Activated B cell treated with CpG ODN at 0.5 μM for 24 hours (primary cell): ENCODE measurements around the gene GNB3. TPM values are rescaled to one million over a fixed set of nuclear protein-coding genes. Genes with fewer than 3 reads are reported as not detected.

Experiments used
- ATAC-seq: fragments of 200-7000 bp; cut with Tn5 transposase; one replicate; pipeline ENCODE4 v1.10.0; 2021; ENCODE audit warnings: low read depth, mild to moderate bottlenecking, moderate library complexity
- CTCF ChIA-PET: fragments of 350-600 bp; sonication (Branson Sonifier 250); formaldehyde crosslinking; loops from one replicate; lab custom pipeline; 2021; ENCODE audit warnings: antibody characterized with exemption; lab: Charles Lee
- POLR2A ChIA-PET: fragments of 350-600 bp; sonication (Branson Sonifier 250); formaldehyde crosslinking; loops from one replicate; lab custom pipeline; 2021; ENCODE audit warnings: antibody characterized with exemption; lab: Charles Lee
- DNase-seq: peaks from one replicate; pipeline ENCODE4 v3.0.0; 2022
- H3K27ac Mint-ChIP-seq: one replicate; pipeline ENCODE4 v1.8.0; 2020; ENCODE audit warnings: mixed read lengths
- H3K27me3 Mint-ChIP-seq: one replicate; pipeline ENCODE4 v1.8.0; 2021; ENCODE audit warnings: mixed read lengths
- H3K36me3 Mint-ChIP-seq: one replicate; pipeline ENCODE4 v1.8.0; 2021; ENCODE audit warnings: low read depth, mixed read lengths
- H3K4me1 Mint-ChIP-seq: one replicate; pipeline ENCODE4 v1.8.0; 2021; ENCODE audit warnings: mixed read lengths
- H3K4me3 Mint-ChIP-seq: one replicate; pipeline ENCODE4 v1.8.0; 2020; ENCODE audit warnings: mild to moderate bottlenecking, mixed read lengths
- H3K9me3 Mint-ChIP-seq: one replicate; pipeline ENCODE4 v1.8.0; 2020; ENCODE audit warnings: mixed read lengths
- intact Hi-C: fragments of 100-400 bp; cut with micrococcal nuclease; formaldehyde crosslinking; loops from one replicate; pipeline ENCODE4 v1.15.1; 2024
- total RNA-seq: library from RNA; stranded (reverse); gene quantifications from 2 replicates; pipeline ENCODE4 v1.2.3, GENCODE V29; 2022
- TF ChIP-seq, protein P1 (sequence below): fragments of 200-600 bp; IDR thresholded peaks from one replicate; pipeline ENCODE4 v1.8.0; 2022; ENCODE audit warnings: antibody characterized with exemption, mild to moderate bottlenecking

Gene GNB3
- total RNA-seq, 1 donor from 2014 or later: 0.60 TPM

DNA sequence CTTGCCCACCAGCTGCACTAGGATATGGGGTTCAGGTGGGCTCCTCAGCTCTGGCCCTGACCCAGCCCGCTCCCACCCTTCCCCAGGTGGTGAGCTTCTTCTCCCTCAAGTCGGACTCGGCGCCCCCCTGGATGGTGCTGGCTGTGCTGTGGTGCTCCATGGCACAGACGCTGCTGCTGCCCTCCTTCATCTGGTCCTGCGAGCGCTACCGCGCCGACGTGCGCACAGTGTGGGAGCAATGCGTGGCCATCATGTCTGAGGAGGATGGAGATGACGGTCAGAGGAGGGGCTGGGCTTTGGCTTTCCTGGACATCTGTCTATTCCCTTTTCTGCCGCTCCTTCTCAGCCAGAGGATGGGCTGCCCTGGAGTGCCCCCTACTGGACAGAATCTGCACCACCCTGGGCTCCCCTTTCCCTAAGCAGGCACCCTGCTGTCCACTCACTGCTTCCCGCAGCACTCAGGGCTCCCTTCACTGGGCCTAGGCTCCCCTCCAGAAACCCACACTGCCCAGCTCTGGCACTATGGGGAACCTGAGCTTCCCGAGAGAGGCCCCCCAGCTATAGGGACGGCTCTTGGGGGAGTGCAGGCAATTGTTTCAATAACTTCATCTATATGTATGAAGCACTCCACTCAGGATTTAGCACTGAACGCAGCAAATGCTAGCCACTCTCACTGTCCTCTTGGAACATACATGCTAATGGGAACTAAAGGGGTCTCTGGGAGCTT is 15.2 kb upstream of the GNB3 start:
- POLR2A ChIA-PET: interaction anchor here (0.6 to 0.9 kb wide), 2 partner anchors 102 to 158 kb away, joined by 3 to 4 read pairs; no protein-coding TSS in a partner anchor
- TF ChIP-seq, protein P1, sequence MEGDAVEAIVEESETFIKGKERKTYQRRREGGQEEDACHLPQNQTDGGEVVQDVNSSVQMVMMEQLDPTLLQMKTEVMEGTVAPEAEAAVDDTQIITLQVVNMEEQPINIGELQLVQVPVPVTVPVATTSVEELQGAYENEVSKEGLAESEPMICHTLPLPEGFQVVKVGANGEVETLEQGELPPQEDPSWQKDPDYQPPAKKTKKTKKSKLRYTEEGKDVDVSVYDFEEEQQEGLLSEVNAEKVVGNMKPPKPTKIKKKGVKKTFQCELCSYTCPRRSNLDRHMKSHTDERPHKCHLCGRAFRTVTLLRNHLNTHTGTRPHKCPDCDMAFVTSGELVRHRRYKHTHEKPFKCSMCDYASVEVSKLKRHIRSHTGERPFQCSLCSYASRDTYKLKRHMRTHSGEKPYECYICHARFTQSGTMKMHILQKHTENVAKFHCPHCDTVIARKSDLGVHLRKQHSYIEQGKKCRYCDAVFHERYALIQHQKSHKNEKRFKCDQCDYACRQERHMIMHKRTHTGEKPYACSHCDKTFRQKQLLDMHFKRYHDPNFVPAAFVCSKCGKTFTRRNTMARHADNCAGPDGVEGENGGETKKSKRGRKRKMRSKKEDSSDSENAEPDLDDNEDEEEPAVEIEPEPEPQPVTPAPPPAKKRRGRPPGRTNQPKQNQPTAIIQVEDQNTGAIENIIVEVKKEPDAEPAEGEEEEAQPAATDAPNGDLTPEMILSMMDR: peak; percentile 47
- DNase-seq (peak; percentile 69), ATAC-seq (peak; percentile 62)
- Mint-ChIP-seq H3K27ac (no peak overlapping the region), H3K36me3 (no peaks in the 10 kb centered on the region), H3K27me3 (peaks cover 73% of the 10 kb centered on the region), H3K4me1 (peaks cover 32% of the 10 kb centered on the region), H3K4me3 (no peak overlapping the region), H3K9me3 (no peaks in the 10 kb centered on the region)
- CTCF ChIA-PET: interaction anchor here (0.5 to 2.7 kb wide), 3 partner anchors 59 to 313 kb away, joined by 3 to 15 read pairs (median 4); partner anchors contain the start of gene MLF2
- intact Hi-C loops: loop anchor here (1.0 to 5.0 kb wide), 6 partner anchors 46 to 271 kb away; partner anchors contain the start of genes MLF2 and ZNF384

DNA sequence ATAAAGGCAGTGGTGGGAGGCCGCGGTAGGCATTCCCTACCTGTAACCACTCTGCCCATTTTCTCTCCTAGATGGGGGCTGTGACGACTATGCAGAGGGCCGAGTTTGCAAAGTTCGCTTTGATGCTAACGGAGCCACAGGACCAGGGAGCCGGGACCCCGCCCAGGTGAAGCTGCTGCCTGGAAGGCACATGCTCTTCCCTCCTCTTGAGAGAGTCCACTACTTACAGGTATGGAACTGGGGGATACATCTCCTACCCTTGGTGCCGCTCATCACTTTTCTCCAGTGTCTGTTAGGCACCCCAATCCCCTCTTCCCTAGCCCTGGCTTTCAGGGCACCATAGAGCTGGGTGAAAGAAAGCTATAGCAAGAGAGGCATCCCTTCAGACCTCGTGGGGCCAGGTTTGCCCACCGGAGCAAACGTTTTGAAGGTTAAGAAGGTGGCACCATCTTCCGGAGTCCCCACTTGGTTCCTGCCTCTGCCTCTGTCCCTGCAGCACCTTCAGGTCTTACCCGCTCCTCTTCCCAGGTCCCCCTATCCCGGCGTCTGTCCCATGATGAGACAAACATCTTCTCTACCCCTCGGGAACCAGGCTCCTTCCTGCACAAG is 14.5 kb upstream of the GNB3 start:
- TF ChIP-seq, protein P1: no peak
- Mint-ChIP-seq H3K4me1 (peaks cover 27% of the 10 kb centered on the region), H3K9me3 (no peaks in the 10 kb centered on the region), H3K27me3 (peaks cover 73% of the 10 kb centered on the region), H3K36me3 (no peaks in the 10 kb centered on the region), H3K27ac (no peak overlapping the region), H3K4me3 (no peak overlapping the region)
- CTCF ChIA-PET: interaction anchor here (1.0 to 2.7 kb wide), 3 partner anchors 11 to 73 kb away, joined by 3 to 15 read pairs (median 4); partner anchors contain the start of gene MLF2
- intact Hi-C loops: loop anchor here (5.0 kb wide), 1 partner anchor 139 kb away; the partner anchor contains the start of gene ZNF384
- POLR2A ChIA-PET: no interaction called here
- ATAC-seq: no peak
- no peak for DNase-seq

DNA sequence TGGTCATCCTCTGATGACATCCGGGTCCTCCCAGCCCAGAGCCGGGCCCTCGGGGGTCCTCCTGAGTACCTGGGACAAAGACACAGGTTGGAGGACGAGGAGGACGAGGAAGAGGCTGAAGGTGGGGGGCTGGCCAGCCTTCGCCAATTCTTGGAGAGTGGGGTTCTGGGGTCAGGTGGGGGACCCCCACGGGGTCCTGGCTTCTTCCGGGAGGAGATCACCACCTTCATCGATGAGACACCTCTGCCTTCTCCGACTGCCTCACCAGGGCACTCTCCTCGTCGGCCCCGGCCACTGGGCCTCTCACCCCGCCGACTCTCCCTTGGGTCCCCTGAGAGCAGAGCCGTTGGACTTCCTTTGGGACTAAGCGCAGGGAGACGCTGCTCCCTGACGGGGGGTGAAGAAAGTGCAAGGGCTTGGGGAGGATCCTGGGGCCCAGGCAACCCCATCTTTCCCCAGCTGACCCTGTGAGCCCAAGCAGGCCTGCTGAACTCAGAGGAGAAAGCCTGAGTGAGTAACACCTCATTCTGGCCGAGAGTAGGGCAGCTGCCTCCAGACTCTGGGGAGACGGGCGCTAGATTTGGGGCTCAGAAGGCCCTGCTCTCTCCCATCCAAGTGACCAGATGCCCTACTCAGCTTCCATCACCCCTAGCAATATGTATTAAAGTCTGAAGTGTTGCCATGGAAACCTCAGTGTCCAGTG is 13.8 kb upstream of the GNB3 start:
- H3K4me1 Mint-ChIP-seq: peaks cover 22% of the 10 kb centered on the region
- DNase-seq (no peak), ATAC-seq (no peak)
- H3K27me3 Mint-ChIP-seq: peaks cover 74% of the 10 kb centered on the region
- H3K9me3 Mint-ChIP-seq: no peaks in the 10 kb centered on the region
- POLR2A ChIA-PET: no interaction called here
- TF ChIP-seq, protein P1: no peak
- intact Hi-C loops: loop anchor here (5.0 kb wide), 1 partner anchor 140 kb away; the partner anchor contains the start of gene ZNF384
- no peaks in the 10 kb centered on the region for H3K36me3 Mint-ChIP-seq
- CTCF ChIA-PET: interaction anchor here (1.2 to 1.5 kb wide), 2 partner anchors 10 to 73 kb away, joined by 3 to 5 read pairs; partner anchors contain the start of gene MLF2
- peak overlapping the region; percentile 59 for H3K4me3 Mint-ChIP-seq
- H3K27ac Mint-ChIP-seq: no peak overlapping the region

DNA sequence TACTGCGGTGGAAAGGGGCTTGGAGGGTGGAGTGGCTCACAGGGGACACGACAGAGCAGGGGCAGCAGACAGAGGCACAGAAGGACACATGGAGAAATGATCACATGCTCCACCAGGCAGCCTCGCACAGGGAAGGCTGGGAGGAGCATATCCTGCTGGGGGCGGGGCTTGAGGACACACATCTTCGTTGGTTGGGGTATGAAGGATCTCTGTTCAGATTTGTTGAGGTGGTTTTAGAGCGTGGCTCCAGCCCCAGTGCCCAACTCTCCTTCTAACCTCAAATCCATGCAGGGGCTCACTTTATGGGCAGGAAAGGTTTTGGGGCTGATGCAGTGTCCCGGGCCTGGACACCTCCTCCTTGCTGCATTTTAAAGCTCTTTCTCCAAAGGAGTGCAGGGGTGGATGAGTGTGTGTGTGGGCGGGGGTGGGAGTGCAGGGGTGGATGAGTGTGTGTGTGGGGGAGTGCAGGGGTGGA is 13.3 kb upstream of the GNB3 start:
- H3K4me3 Mint-ChIP-seq: peak overlapping the region; percentile 59
- ChIA-PET POLR2A (interaction anchor here (1.1 kb wide), 1 partner anchor 40 kb away, joined by 3 read pairs; the partner anchor contains the start of gene TPI1), CTCF (interaction anchor here (1.5 kb wide), 1 partner anchor 74 kb away, joined by 5 read pairs; the partner anchor contains the start of gene MLF2)
- ATAC-seq (no peak), DNase-seq (no peak)
- no peaks in the 10 kb centered on the region for H3K9me3 Mint-ChIP-seq
- H3K27me3 Mint-ChIP-seq: peaks cover 68% of the 10 kb centered on the region
- no peak overlapping the region for H3K27ac Mint-ChIP-seq
- intact Hi-C loops: loop anchor here (5.0 kb wide), 1 partner anchor 140 kb away; the partner anchor contains the start of gene ZNF384
- TF ChIP-seq, protein P1: no peak
- H3K4me1 Mint-ChIP-seq: peaks cover 16% of the 10 kb centered on the region
- H3K36me3 Mint-ChIP-seq: no peaks in the 10 kb centered on the region
